ENCODE results near the gene POLL.

The POLL gene

DNA sequence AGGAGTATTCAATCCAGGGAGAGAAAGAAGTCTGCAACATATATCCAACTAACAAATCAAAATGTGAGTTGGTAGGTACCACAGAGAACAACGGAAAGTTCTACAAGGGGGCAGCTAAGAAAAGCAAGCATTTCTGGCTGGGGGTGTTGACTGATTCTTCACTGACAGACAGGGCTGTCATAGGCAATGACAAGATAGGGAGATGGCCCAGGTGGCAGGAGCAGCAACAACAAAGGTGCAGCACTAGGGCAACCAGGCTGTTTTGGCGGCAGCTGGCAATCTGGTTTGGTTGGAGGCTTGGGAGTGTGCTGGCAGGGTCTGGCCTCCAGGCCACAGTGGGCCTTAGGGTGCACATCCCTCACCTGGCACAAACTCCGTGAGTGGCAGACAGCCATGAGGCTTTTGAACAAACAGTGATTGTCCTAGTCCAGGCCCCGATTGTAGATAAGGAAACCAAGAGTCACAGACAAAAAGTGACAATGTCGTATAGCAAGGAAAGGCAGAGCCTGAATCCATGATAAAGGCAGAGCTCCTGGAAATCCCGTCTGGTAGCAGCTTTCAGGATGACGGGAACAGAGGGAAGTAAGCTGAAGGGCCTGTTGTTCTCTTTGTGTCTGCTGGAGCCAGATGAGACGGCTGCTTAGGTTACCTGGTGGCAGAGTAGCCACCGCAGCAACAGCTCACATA lies 28.5 kb upstream of the POLL start:
- no peak for DNase-seq (ENCODE audit: low read depth in 2 of 2)
- H3K4me3 ChIP-seq (replicated peaks in 1 of 2; ENCODE audit: low read depth in 2 of 2, low read length in 2 of 2) = no peak overlapping the region
- TF ChIP-seq, protein P1, sequence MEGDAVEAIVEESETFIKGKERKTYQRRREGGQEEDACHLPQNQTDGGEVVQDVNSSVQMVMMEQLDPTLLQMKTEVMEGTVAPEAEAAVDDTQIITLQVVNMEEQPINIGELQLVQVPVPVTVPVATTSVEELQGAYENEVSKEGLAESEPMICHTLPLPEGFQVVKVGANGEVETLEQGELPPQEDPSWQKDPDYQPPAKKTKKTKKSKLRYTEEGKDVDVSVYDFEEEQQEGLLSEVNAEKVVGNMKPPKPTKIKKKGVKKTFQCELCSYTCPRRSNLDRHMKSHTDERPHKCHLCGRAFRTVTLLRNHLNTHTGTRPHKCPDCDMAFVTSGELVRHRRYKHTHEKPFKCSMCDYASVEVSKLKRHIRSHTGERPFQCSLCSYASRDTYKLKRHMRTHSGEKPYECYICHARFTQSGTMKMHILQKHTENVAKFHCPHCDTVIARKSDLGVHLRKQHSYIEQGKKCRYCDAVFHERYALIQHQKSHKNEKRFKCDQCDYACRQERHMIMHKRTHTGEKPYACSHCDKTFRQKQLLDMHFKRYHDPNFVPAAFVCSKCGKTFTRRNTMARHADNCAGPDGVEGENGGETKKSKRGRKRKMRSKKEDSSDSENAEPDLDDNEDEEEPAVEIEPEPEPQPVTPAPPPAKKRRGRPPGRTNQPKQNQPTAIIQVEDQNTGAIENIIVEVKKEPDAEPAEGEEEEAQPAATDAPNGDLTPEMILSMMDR (IDR thresholded peaks at IDR 0.05; ENCODE audit: low read depth, low read length) = no peak

DNA sequence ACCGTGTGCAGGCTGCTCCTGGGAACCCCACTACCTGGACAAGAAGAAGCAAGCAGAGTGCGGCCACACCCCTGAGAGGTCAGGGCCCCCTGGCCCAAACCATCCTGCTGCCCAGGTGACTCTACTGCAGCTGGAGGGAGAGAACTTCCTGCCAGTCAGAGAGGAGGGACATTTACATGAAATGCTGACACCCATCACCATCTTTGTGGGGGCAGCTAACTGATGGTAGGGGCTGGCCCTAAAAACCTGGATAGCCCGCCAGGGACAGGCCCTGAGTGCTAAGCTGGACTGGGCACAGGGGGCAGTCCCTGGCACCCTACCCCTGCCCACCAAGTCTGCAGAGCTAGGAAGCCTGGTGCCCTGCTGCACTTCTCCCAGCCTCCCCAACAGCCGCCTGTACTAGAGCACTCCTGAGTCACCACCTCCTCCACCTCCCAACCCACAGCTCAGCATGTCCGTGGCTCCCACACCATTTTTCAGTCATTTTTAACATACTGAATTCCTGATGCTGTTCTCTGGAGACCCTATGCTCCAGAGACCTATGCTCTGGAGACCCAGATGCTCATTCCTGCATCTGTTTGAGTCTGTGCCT lies 27.6 kb upstream of the POLL start:
- DNase-seq (ENCODE audit: low read depth in 2 of 2) = no peak
- H3K4me3 ChIP-seq (replicated peaks in 1 of 2; ENCODE audit: low read depth in 2 of 2, low read length in 2 of 2) = no peak overlapping the region
- TF ChIP-seq, protein P1 (IDR thresholded peaks at IDR 0.05; ENCODE audit: low read depth, low read length) = no peak

DNA sequence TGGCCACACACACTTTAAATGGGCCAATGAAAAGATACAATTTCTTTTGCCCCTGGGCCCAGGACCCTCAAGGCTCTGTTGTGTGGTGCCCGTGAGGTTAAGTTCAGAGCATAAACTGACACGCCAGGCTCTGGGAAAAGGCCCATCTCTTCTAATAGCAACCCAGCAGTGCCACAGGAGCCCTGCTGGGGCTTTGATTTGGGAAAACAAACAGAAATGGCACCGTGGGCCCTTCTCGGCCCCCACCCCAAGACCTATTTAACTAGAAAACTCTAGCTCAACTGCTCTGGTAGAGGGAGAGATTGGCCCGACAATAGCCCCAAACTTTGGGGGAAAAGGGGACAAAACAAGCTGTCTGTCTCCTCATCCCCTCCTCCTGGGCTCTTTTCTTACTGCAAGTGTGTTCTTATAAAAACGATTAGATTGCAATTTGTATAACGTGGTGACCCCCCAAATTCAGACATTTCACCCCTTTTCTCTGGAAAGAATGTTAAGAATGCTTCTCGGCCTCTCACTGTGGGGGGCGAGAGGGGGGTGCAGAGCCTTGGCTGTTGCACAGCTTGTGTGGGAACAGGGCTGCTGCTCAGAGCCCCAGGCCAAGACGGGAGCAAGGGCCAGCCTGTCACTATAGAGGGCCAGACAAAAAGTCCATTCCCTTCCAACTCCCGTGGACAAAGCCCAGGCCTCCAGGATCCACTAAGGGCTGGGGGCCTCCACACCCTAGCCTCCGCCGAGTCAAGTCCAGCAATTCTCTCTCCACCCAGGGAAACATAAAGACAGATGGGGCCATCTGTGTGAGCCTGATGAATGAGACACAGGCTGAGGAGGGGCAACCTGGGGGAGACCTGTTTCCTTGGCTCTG lies 26.8 kb upstream of the POLL start:
- no peak overlapping the region for H3K4me3 ChIP-seq (replicated peaks in 1 of 2; ENCODE audit: low read depth in 2 of 2, low read length in 2 of 2)
- no peak for DNase-seq (ENCODE audit: low read depth in 2 of 2)
- TF ChIP-seq, protein P1 (IDR thresholded peaks at IDR 0.05; ENCODE audit: low read depth, low read length) = no peak

DNA sequence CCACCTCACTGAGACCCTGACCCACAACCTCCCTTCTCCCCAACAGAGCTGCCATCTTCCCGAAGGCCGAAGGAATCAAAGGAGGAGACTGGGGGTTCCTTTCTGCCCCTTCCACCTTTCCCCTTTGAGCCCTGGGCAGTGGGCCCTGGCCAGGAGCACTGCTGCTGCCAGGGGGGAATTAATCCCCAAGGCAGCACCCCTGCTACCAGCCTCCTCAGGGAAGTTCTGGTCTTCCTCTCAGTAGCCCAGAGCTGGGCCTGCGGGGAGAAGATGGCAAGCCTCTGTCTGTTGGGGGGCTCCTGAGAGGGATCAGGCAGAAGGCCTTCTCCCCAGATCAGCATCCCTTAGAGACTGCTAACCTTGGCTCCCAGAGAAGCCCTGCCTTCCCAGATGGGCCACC lies 25.6 kb upstream of the POLL start:
- DNase-seq (ENCODE audit: low read depth in 2 of 2) = no peak
- no peak overlapping the region for H3K4me3 ChIP-seq (replicated peaks in 1 of 2; ENCODE audit: low read depth in 2 of 2, low read length in 2 of 2)
- TF ChIP-seq, protein P1 (IDR thresholded peaks at IDR 0.05; ENCODE audit: low read depth, low read length) = no peak

DNA sequence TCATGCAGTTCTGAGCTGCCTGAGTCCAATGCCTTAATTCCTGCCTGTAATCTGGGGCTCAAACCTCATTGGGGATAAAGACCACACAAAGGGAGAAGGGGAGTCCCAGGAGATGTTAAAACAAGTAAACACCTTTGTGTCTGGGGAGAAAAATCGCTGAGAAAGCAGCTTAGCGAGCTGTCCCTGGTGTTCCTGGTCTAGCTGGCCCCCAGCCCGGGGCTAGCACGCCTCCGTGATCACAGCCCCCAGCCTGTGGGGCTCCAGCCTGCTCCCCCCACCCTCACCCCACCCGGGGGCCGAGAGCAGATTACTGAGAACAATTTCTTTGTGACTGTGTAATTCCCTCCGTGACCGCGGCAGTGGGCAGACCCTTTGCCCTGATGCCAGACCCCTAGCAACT lies 24.8 kb upstream of the POLL start:
- H3K4me3 ChIP-seq (replicated peaks in 1 of 2; ENCODE audit: low read depth in 2 of 2, low read length in 2 of 2) = no peak overlapping the region
- TF ChIP-seq, protein P1 (IDR thresholded peaks at IDR 0.05; ENCODE audit: low read depth, low read length) = no peak
- no peak for DNase-seq (ENCODE audit: low read depth in 2 of 2)

DNA sequence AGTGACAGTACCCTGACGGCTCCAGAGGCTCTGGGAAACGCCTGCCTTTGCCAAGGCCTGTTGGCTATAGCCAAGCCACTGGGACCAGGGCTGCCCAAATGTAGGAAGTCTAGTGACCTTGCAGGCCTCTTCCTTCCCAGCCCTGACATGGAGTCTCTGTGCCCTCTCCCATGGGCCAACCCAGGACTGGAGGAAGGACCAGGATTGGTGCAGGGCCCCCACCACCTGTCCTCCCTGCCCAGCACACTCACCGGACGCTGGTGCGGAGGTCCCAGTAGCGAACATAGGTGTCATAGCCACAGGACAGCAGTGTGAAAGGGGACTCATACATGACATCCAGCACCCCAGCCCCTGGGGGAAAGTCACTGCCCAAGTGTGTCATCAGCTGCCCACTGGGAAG lies 24.0 kb upstream of the POLL start:
- no peak overlapping the region for H3K4me3 ChIP-seq (replicated peaks in 1 of 2; ENCODE audit: low read depth in 2 of 2, low read length in 2 of 2)
- TF ChIP-seq, protein P1 (IDR thresholded peaks at IDR 0.05; ENCODE audit: low read depth, low read length) = no peak
- no peak for DNase-seq (ENCODE audit: low read depth in 2 of 2)

All from cardiac fibroblast (primary cell).